ENCODE data around the gene ADCY1. TPM values are rescaled to one million over a fixed set of nuclear protein-coding genes. Genes with fewer than 3 reads are reported as not detected.
A peak's percentile ranks its signal among the peaks of the same experiment; 100 is the strongest.

Gene ADCY1
- total RNA-seq, 6 experiments from 2014 or later = 0.20 TPM; not detected in 5

DNA sequence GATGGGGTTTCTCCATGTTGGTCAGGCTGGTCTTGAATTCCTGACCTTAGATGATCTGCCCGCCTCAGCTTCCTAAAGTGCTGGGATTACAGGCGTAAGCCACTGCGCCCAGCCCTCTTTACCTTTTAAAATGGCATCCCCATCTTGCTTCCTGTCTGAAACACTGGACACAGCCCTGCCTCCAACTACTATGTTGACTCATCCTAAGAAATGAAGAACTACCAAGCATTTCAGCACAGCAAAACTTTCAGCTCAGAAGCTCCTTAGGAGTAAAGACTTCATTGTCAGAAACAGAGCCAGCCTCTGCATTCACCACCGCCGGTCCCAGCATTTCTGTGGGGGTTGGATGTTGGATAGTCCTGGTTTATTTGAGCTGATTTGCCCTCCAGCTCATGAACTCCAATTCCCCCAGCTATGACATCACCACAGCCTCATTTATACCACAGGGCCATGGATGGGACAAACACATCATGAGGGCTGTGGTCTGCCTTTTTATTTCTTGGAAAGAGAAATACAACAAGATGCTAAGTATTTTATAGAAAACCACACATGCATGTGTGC is 123.5 kb downstream of the ADCY1 start:
- Mint-ChIP-seq H3K4me3 (no peak overlapping the region), H3K4me1 (ENCODE audit: low read depth) (peaks cover 10% of the 10 kb centered on the region), H3K27ac (peak overlapping the region; percentile 12), H3K36me3 (ENCODE audit: low read depth) (no peaks in the 10 kb centered on the region), H3K27me3 (ENCODE audit: insufficient read depth) (peaks cover 12% of the 10 kb centered on the region), H3K9me3 (no peaks in the 10 kb centered on the region)
- DNase-seq = peak; percentile 38
- TF ChIP-seq CTCF (IDR thresholded peaks at IDR 0.05) = no peak

DNA sequence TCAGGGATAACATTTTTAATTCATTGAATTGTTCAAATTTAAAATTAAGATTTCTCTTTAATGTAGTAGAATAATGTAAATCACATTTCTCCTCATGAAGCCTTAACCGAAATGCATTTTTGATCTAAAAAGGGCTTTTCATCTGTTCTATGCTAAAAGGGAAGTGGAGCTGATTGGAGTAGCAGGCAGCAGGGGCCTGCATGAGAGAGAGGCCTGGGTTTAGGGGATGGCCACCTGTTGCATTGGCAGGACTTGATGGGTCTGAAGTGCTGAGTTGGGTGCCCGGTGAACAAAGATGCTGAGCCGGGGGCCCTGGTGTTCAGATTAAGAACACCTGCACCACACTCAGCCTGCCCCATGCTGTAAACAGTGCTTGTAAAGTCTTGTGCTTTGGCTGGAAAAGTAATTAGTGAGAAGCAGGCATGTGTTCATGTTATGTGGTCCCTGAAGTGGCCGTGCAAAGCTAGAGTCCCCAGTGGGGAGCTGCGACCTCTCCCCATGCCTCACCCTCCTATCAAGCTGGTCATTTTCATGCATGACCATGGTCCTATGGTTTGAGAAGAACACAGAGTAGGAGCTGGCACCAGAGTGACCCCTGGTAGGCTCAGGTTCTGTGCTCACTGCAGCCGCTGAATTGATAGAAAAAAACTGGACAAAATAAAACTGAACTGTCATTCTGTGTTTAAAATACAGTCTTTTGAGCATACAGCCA is 124.3 kb downstream of the ADCY1 start:
- H3K4me3 Mint-ChIP-seq = no peak overlapping the region
- no peak overlapping the region for H3K27ac Mint-ChIP-seq
- no peaks in the 10 kb centered on the region for H3K9me3 Mint-ChIP-seq
- H3K4me1 Mint-ChIP-seq (ENCODE audit: low read depth) = peaks cover 10% of the 10 kb centered on the region
- no peaks in the 10 kb centered on the region for H3K36me3 Mint-ChIP-seq (ENCODE audit: low read depth)
- DNase-seq = no peak
- no peak for TF ChIP-seq CTCF (IDR thresholded peaks at IDR 0.05)
- H3K27me3 Mint-ChIP-seq (ENCODE audit: insufficient read depth) = peaks cover 16% of the 10 kb centered on the region

- Mint-ChIP-seq H3K27me3 (ENCODE audit: insufficient read depth) (peaks cover 16% of the 10 kb centered on the region), H3K36me3 (ENCODE audit: low read depth) (no peaks in the 10 kb centered on the region), H3K9me3 (no peaks in the 10 kb centered on the region), H3K4me3 (no peak overlapping the region), H3K4me1 (ENCODE audit: low read depth) (peaks cover 10% of the 10 kb centered on the region), H3K27ac (no peak overlapping the region)
- no peak for TF ChIP-seq CTCF (IDR thresholded peaks at IDR 0.05)
- DNase-seq = no peak
These were observed 124.8 kb downstream of the ADCY1 start for GRCh38 chr7:45699015-45699309.

GRCh38 chr7:45699726-45700390 is 125.7 kb downstream of the ADCY1 start:
- no peaks in the 10 kb centered on the region for H3K36me3 Mint-ChIP-seq (ENCODE audit: low read depth)
- no peaks in the 10 kb centered on the region for H3K9me3 Mint-ChIP-seq
- no peak overlapping the region for H3K4me3 Mint-ChIP-seq
- H3K27ac Mint-ChIP-seq = no peak overlapping the region
- DNase-seq = no peak
- peaks cover 10% of the 10 kb centered on the region for H3K4me1 Mint-ChIP-seq (ENCODE audit: low read depth)
- H3K27me3 Mint-ChIP-seq (ENCODE audit: insufficient read depth) = peaks cover 22% of the 10 kb centered on the region
- TF ChIP-seq CTCF (IDR thresholded peaks at IDR 0.05) = no peak

DNA sequence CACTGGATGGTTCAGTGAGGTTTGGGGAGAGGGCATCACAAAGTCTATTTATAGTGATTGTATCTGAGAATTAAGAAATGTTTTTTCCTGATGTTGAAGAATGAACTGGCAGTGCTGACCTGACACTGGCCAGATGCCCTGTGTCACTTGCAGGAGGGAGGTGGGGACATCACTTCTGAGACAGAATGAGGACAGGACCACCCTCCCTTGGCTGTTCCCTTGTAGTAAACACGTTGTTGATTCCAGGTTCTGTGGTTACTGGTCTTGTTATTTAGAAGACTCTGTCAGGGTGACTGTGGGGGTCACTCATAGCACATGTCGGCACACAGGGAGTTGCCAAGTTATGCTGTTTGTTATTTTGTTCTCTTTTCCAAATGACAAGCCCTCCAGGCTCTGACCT is 126.4 kb downstream of the ADCY1 start:
- H3K9me3 Mint-ChIP-seq = no peaks in the 10 kb centered on the region

More for the DNA sequence above, 126.4 kb downstream of the ADCY1 start:
- H3K4me1 Mint-ChIP-seq (ENCODE audit: low read depth) = peaks cover 10% of the 10 kb centered on the region
- no peaks in the 10 kb centered on the region for H3K36me3 Mint-ChIP-seq (ENCODE audit: low read depth)
- H3K27ac Mint-ChIP-seq = no peak overlapping the region
- H3K4me3 Mint-ChIP-seq = no peak overlapping the region
- TF ChIP-seq CTCF (IDR thresholded peaks at IDR 0.05) = no peak
- no peak for DNase-seq
- peaks cover 23% of the 10 kb centered on the region for H3K27me3 Mint-ChIP-seq (ENCODE audit: insufficient read depth)
